Vagina (tissue), 2 donors: ENCODE measurements around the gene TSPEAR. TPM values are rescaled to one million over a fixed set of nuclear protein-coding genes. Genes with fewer than 3 reads are reported as not detected.

Experiments used
- DNase-seq, 2 donors: peaks; one replicate each; pipeline ENCODE4 v3.0.0-alpha.2; 2017; ENCODE audit errors: extremely low spot score in 2 of 2
- H3K27ac ChIP-seq: fragments of 200-600 bp; sonication (generic); one replicate; pipeline ENCODE4 v1.5.1; 2019
- H3K27me3 ChIP-seq: fragments of 200-600 bp; sonication (generic); one replicate; pipeline ENCODE4 v1.5.1; 2019
- H3K36me3 ChIP-seq, 2 donors: fragments of 200-600 bp; sonication (generic); one replicate each; pipeline ENCODE4 v1.5.1; 2017 to 2019
- H3K4me1 ChIP-seq: fragments of 200-600 bp; sonication (generic); one replicate; pipeline ENCODE4 v1.5.1; 2019
- H3K4me3 ChIP-seq, 2 donors: fragments of 200-600 bp; sonication (generic); 1 replicate in 1 of 2; 2 replicates in 1 of 2; pipeline ENCODE4 v1.5.1; 2016 to 2019
- H3K9me3 ChIP-seq: fragments of 200-600 bp; sonication (generic); one replicate; pipeline ENCODE4 v1.5.1; 2019
- POLR2A ChIP-seq, 2 donors: fragments of 450-650 bp; IDR thresholded peaks; one replicate each; pipeline ENCODE4 v1.6.1; 2017; ENCODE audit warnings: antibody characterized with exemption in 2 of 2, mild to moderate bottlenecking in 2 of 2, moderate library complexity in 2 of 2
- POLR2AphosphoS5 ChIP-seq, 2 donors: sonication (generic); formaldehyde crosslinking; IDR thresholded peaks; one replicate each; pipeline ENCODE4 v1.9.0; 2017; ENCODE audit warnings: antibody characterized with exemption in 2 of 2, mild to moderate bottlenecking in 2 of 2, low read depth in 1 of 2; ENCODE audit not compliant: insufficient read depth in 1 of 2
- intact Hi-C: fragments of 100-400 bp; cut with DNase I; formaldehyde crosslinking; loops from one replicate; pipeline ENCODE4 v1.15.1; 2023
- total RNA-seq: library from RNA; depleted of rRNA; stranded (reverse); fragments of >200 nt; gene quantifications from one replicate; pipeline ENCODE4 v1.2.3, GENCODE V29; 2016
- TF ChIP-seq, protein P1 (sequence below), 3 experiments: fragments of 450-650 bp in 2 of 3; fragments of 200-600 bp in 1 of 3; sonication (generic) in 1 of 3; IDR thresholded peaks; one replicate each; pipeline ENCODE4 v1.5.1; 2017 to 2019; ENCODE audit warnings: antibody characterized with exemption in 3 of 3, mild to moderate bottlenecking in 2 of 3, moderate library complexity in 2 of 3

TSPEAR gene
- total RNA-seq, 1 donor from 2014 or later = not detected

DNA sequence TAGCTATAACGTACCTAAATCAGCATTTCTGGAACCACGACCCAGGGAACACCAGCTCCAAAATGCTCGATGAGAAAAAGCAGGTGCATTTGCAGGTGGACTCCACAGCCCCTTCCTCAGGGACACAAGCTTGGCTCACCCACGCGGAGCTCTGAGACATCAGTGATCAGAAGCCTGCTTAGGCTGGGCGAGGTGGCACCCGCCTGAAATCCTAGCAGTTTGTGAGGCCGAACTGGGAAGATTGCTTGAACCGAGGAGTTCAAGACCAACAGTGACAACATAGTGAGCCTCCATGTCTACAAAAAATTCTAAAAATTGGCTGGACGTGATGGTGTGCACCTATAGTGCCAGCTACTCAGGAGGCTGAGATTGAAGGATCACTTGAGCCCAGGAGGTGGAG lies 2.5 kb upstream of the TSPEAR start:
- H3K4me1 ChIP-seq = peaks cover 28% of the 10 kb centered on the region
- intact Hi-C loops = no loop called here
- no peaks in the 10 kb centered on the region for H3K9me3 ChIP-seq
- no peak for TF ChIP-seq POLR2AphosphoS5 (IDR thresholded peaks at IDR 0.05; ENCODE audit: insufficient read depth in 1 of 2, low read depth in 1 of 2)
- TF ChIP-seq POLR2A (IDR thresholded peaks at IDR 0.05) = no peak
- TF ChIP-seq, protein P1, sequence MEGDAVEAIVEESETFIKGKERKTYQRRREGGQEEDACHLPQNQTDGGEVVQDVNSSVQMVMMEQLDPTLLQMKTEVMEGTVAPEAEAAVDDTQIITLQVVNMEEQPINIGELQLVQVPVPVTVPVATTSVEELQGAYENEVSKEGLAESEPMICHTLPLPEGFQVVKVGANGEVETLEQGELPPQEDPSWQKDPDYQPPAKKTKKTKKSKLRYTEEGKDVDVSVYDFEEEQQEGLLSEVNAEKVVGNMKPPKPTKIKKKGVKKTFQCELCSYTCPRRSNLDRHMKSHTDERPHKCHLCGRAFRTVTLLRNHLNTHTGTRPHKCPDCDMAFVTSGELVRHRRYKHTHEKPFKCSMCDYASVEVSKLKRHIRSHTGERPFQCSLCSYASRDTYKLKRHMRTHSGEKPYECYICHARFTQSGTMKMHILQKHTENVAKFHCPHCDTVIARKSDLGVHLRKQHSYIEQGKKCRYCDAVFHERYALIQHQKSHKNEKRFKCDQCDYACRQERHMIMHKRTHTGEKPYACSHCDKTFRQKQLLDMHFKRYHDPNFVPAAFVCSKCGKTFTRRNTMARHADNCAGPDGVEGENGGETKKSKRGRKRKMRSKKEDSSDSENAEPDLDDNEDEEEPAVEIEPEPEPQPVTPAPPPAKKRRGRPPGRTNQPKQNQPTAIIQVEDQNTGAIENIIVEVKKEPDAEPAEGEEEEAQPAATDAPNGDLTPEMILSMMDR (IDR thresholded peaks at IDR 0.05) = no peak
- no peak overlapping the region for H3K27ac ChIP-seq
- H3K27me3 ChIP-seq = peaks cover 5% of the 10 kb centered on the region
- DNase-seq = peak in 1 of 2 donors; percentile 70
- H3K36me3 ChIP-seq = no peaks in the 10 kb centered on the region
- H3K4me3 ChIP-seq = no peak overlapping the region

GRCh38 chr21:44713130-44713529 lies 1.8 kb upstream of the TSPEAR start:
- Histone ChIP-seq H3K36me3 (no peaks in the 10 kb centered on the region), H3K4me3 (no peak overlapping the region), H3K27ac (no peak overlapping the region), H3K9me3 (no peaks in the 10 kb centered on the region), H3K4me1 (peaks cover 28% of the 10 kb centered on the region), H3K27me3 (peaks cover 5% of the 10 kb centered on the region)
- TF ChIP-seq POLR2A (IDR thresholded peaks at IDR 0.05) (no peak), POLR2AphosphoS5 (IDR thresholded peaks at IDR 0.05; ENCODE audit: insufficient read depth in 1 of 2, low read depth in 1 of 2) (no peak)
- TF ChIP-seq, protein P1 (IDR thresholded peaks at IDR 0.05) = no peak
- intact Hi-C loops = no loop called here
- DNase-seq = peak in 1 of 2 donors; percentile 58

DNA sequence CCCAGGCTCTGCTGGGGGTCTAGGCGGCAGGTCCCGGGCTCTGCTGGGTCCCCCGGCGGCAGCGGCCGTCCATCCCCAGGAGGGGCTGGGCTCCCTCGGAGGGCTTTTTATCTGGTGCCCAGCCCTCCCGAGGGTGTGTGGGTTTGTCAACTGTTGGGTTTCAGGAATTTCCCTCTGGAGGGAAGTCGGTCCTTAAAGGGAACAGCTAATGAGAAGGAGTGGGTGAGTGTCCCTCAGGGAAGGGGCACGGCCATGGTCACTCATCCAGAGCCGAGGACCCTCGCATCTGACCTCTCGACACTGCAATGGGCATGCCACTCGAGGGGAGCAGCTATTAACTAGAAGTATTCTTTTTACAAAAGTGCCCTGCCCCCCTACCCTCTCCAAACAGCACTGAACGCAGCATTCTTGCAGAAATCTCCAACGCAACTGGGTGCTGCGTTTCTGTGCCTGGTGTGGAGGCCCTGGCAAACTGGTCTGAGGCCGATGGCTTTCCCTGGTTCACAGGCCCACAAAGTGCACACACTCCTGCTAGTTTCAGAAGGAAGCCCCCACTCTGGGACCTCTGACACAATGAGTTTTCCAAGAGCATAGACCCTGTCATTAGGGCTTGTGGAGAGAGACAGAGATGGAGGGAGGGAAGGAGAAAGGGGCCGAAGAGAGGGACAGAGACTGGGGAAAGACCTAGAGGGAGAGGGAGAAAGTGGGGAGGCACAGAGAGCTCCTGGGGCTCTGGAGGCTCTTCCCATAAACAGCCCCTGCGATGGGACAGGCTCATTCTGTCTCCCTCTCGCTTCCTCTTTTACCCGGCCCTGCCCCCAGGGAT lies 1.0 kb upstream of the TSPEAR start:
- intact Hi-C loops = no loop called here
- H3K36me3 ChIP-seq = no peaks in the 10 kb centered on the region
- no peaks in the 10 kb centered on the region for H3K9me3 ChIP-seq
- H3K4me3 ChIP-seq = no peak overlapping the region
- peaks cover 5% of the 10 kb centered on the region for H3K27me3 ChIP-seq
- H3K27ac ChIP-seq = no peak overlapping the region
- peak in 1 of 2 donors; percentile 81 for DNase-seq
- TF ChIP-seq POLR2AphosphoS5 (IDR thresholded peaks at IDR 0.05; ENCODE audit: insufficient read depth in 1 of 2, low read depth in 1 of 2) (no peak), POLR2A (IDR thresholded peaks at IDR 0.05) (no peak)
- TF ChIP-seq, protein P1 (IDR thresholded peaks at IDR 0.05) = no peak
- H3K4me1 ChIP-seq = peaks cover 28% of the 10 kb centered on the region

- intact Hi-C loops = no loop called here
- Histone ChIP-seq H3K4me1 (peaks cover 28% of the 10 kb centered on the region), H3K4me3 (no peak overlapping the region), H3K36me3 (no peaks in the 10 kb centered on the region), H3K27ac (no peak overlapping the region), H3K9me3 (no peaks in the 10 kb centered on the region), H3K27me3 (peaks cover 14% of the 10 kb centered on the region)
- DNase-seq = peak in 1 of 2 donors; percentile 94
- TF ChIP-seq, protein P1 (IDR thresholded peaks at IDR 0.05) = no peak
- TF ChIP-seq POLR2AphosphoS5 (IDR thresholded peaks at IDR 0.05; ENCODE audit: insufficient read depth in 1 of 2, low read depth in 1 of 2) = no peak
- no peak for TF ChIP-seq POLR2A (IDR thresholded peaks at IDR 0.05)
These were observed 531 bp downstream of the TSPEAR start for GRCh38 chr21:44710756-44711326.

GRCh38 chr21:44710294-44710665 lies 1.1 kb downstream of the TSPEAR start:
- peaks cover 28% of the 10 kb centered on the region for H3K4me1 ChIP-seq
- DNase-seq = peak in 1 of 2 donors; percentile 93
- no peak overlapping the region for H3K27ac ChIP-seq
- no peak overlapping the region for H3K4me3 ChIP-seq
- no peaks in the 10 kb centered on the region for H3K36me3 ChIP-seq
- H3K27me3 ChIP-seq = peaks cover 14% of the 10 kb centered on the region
- no peaks in the 10 kb centered on the region for H3K9me3 ChIP-seq
- intact Hi-C loops = no loop called here
- TF ChIP-seq, protein P1 (IDR thresholded peaks at IDR 0.05) = no peak
- TF ChIP-seq POLR2A (IDR thresholded peaks at IDR 0.05) = no peak
- no peak for TF ChIP-seq POLR2AphosphoS5 (IDR thresholded peaks at IDR 0.05; ENCODE audit: insufficient read depth in 1 of 2, low read depth in 1 of 2)
